NCI-H146 treated with DMSO at 0.1 percent for 48 hours (cell line): ENCODE measurements around the gene ZSCAN16.

ENCODE experiments used
- DNase-seq: peaks from one replicate; lab custom pipeline; 2025; ENCODE audit not compliant: unreplicated experiment; lab: John Stamatoyannopoulos, UW

ZSCAN16 gene

DNA sequence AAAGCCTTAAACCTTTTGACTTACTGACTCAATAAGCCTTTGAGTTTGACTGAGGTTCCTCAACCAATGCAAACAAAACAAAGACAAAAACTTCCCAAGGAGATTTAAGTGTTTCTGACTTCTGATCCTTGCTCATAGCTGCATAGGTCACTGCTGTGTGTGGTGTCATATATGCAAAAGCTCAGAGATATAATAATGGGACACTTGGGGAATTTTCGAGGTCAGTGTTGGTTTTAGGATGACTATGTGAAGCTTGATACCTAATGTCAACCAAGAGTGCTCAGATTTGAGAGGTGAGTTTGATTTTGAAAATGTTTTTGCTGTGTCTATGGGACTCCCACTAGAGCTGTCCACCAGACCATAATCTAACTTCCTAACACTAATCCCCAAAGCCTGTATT, 43.5 kb downstream of the ZSCAN16 start:
- no peak for DNase-seq

DNA sequence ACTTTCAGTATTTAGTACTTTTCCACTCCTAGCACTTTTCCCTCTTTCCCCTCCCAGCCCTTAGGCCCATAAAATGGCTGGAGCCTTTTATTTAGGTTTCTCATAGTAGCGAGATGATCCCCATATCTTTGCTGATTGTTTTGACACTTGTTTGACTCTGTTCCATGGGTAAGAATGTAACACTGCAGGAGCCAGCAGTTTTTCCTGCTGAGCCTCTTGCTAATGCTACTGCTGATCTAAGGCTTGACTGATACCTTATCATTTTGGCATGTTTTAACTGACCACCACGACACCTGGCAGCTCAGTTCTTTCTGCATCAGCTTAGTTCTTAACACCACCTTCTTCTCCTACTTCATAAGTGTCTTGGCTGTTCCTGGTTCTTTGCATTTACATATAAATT, 46.9 kb downstream of the ZSCAN16 start:
- DNase-seq = no peak

DNA sequence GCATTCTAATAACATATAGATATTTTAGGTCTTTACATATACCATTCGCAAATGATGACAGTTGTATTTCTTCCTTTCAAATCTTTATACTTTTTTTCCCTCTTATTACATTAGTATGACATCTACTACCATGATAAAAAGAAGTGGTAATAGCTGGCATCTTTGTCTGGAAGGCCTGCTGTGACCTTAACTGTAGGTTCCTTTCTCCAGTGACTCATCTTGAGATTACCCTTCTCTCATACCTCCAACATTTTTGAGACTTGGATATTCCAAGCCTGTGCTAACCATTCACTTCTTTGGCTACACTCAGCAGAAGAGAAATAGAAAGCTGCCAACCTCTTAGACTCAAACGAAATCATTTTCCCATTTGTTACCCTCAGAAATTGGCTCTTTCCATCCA, 47.6 kb downstream of the ZSCAN16 start:
- no peak for DNase-seq

DNA sequence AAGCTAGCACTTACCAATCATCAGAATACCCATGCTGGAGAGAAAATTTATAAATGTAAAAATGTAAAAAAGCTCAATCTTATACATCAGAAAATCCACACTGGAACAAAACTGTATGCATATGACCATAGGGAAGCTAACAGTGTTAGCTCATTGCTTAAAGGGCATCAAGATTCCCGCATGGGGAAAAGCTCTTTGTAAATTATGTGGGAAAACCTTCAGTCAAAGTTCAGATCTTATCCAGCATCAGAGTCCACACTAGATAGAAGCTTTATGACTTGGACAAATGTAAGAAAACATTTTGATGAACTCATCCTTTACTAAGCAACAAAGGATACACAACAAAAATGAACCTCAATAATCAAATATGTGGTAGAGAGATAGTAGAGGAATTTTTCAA, 52.0 kb downstream of the ZSCAN16 start:
- no peak for DNase-seq
